Measurements from ENCODE around the gene USP2. TPM values are rescaled to one million over a fixed set of nuclear protein-coding genes. Genes with fewer than 3 reads are reported as not detected.

Gene USP2
- total RNA-seq, 4 donors from 2014 or later = 0.19 to 8.7 (median 1.0) TPM

- TF ChIP-seq CTCF (IDR thresholded peaks at IDR 0.05; ENCODE audit: low read depth) = no peak
Observed at GRCh38 chr11:119380827-119381180, 686 bp downstream of the USP2 start.

- TF ChIP-seq CTCF (IDR thresholded peaks at IDR 0.05; ENCODE audit: low read depth) = no peak
Observed at GRCh38 chr11:119380160-119380826, 1.2 kb downstream of the USP2 start.

GRCh38 chr11:119378851-119379465 is 2.5 kb downstream of the USP2 start:
- TF ChIP-seq CTCF (IDR thresholded peaks at IDR 0.05; ENCODE audit: low read depth) = no peak

- TF ChIP-seq CTCF (IDR thresholded peaks at IDR 0.05; ENCODE audit: low read depth) = no peak
Observed at GRCh38 chr11:119377961-119378667, 3.4 kb downstream of the USP2 start.

GRCh38 chr11:119377112-119377901 is 4.2 kb downstream of the USP2 start:
- no peak for TF ChIP-seq CTCF (IDR thresholded peaks at IDR 0.05; ENCODE audit: low read depth)

GRCh38 chr11:119376197-119376847 is 5.2 kb downstream of the USP2 start:
- TF ChIP-seq CTCF (IDR thresholded peaks at IDR 0.05; ENCODE audit: low read depth) = no peak

Measured in subcutaneous adipose tissue (tissue), 4 donors.